Activated naive CD8-positive, alpha-beta T cell treated with anti-CD3 and anti-CD28 coated beads, Interleukin-2, amount 50 U/mL, for 24 hours (primary cell): ENCODE results near the gene PKD1.
"Not testable (repeated sequence)": the region's sequence is repeated elsewhere in the genome, so short reads cannot be mapped to it uniquely, and the experiment has no call there.

ENCODE experiments used
- ATAC-seq: fragments of 150-1000 bp; cut with Tn5 transposase; one replicate; pipeline ENCODE4 v1.10.0; 2021
- DNase-seq: peaks from one replicate; pipeline ENCODE4 v3.0.0; 2021
- H3K27ac Mint-ChIP-seq: one replicate; pipeline ENCODE4 v1.8.0; 2021; ENCODE audit warnings: mild to moderate bottlenecking, mixed read lengths
- H3K27me3 Mint-ChIP-seq: one replicate; pipeline ENCODE4 v1.8.0; 2021; ENCODE audit warnings: mixed read lengths
- H3K36me3 Mint-ChIP-seq: one replicate; pipeline ENCODE4 v1.8.0; 2021; ENCODE audit warnings: low read depth, mixed read lengths
- H3K4me1 Mint-ChIP-seq: one replicate; pipeline ENCODE4 v1.8.0; 2021; ENCODE audit warnings: mixed read lengths
- H3K4me3 Mint-ChIP-seq: one replicate; pipeline ENCODE4 v1.8.0; 2021; ENCODE audit warnings: mild to moderate bottlenecking, moderate library complexity, mixed read lengths
- H3K9me3 Mint-ChIP-seq: one replicate; pipeline ENCODE4 v1.8.0; 2021; ENCODE audit warnings: mixed read lengths

PKD1 gene

GRCh38 chr16:2126928-2127556, 8.7 kb downstream of the PKD1 start:
- DNase-seq, H3K27me3 Mint-ChIP-seq, H3K36me3 Mint-ChIP-seq, H3K9me3 Mint-ChIP-seq, H3K4me3 Mint-ChIP-seq, H3K27ac Mint-ChIP-seq: not testable (repeated sequence)
- H3K4me1 Mint-ChIP-seq = peaks cover 18% of the 10 kb centered on the region
- ATAC-seq = peak; percentile 3

GRCh38 chr16:2126161-2126743, 9.4 kb downstream of the PKD1 start:
- not testable (repeated sequence) for H3K4me3 Mint-ChIP-seq, H3K9me3 Mint-ChIP-seq, H3K27me3 Mint-ChIP-seq, DNase-seq, H3K36me3 Mint-ChIP-seq, ATAC-seq, H3K27ac Mint-ChIP-seq
- H3K4me1 Mint-ChIP-seq = peaks cover 18% of the 10 kb centered on the region

- not testable (repeated sequence) for H3K9me3 Mint-ChIP-seq, H3K27me3 Mint-ChIP-seq, H3K4me3 Mint-ChIP-seq, H3K36me3 Mint-ChIP-seq, ATAC-seq, DNase-seq, H3K27ac Mint-ChIP-seq
- peaks cover 18% of the 10 kb centered on the region for H3K4me1 Mint-ChIP-seq
Observed at GRCh38 chr16:2125609-2126008, 10.1 kb downstream of the PKD1 start.

GRCh38 chr16:2124694-2125444, 10.8 kb downstream of the PKD1 start:
- peaks cover 18% of the 10 kb centered on the region for H3K4me1 Mint-ChIP-seq
- not testable (repeated sequence) for H3K9me3 Mint-ChIP-seq, H3K27ac Mint-ChIP-seq, DNase-seq, H3K4me3 Mint-ChIP-seq, H3K27me3 Mint-ChIP-seq, ATAC-seq, H3K36me3 Mint-ChIP-seq

GRCh38 chr16:2124377-2124693, 11.4 kb downstream of the PKD1 start:
- H3K4me1 Mint-ChIP-seq = peaks cover 16% of the 10 kb centered on the region
- not testable (repeated sequence) for DNase-seq, ATAC-seq, H3K36me3 Mint-ChIP-seq, H3K4me3 Mint-ChIP-seq, H3K27me3 Mint-ChIP-seq, H3K9me3 Mint-ChIP-seq, H3K27ac Mint-ChIP-seq

- not testable (repeated sequence) for H3K27me3 Mint-ChIP-seq, H3K27ac Mint-ChIP-seq, H3K9me3 Mint-ChIP-seq, DNase-seq, ATAC-seq, H3K36me3 Mint-ChIP-seq, H3K4me3 Mint-ChIP-seq
- H3K4me1 Mint-ChIP-seq = peaks cover 13% of the 10 kb centered on the region
Observed at GRCh38 chr16:2123706-2124376, 11.9 kb downstream of the PKD1 start.

- H3K27ac Mint-ChIP-seq, H3K36me3 Mint-ChIP-seq, H3K4me3 Mint-ChIP-seq, ATAC-seq, H3K27me3 Mint-ChIP-seq, DNase-seq, H3K9me3 Mint-ChIP-seq, H3K4me1 Mint-ChIP-seq: not testable (repeated sequence)
Observed at GRCh38 chr16:2122934-2123683, 12.6 kb downstream of the PKD1 start.

- H3K27ac Mint-ChIP-seq = no peak overlapping the region
- ATAC-seq (no peak), DNase-seq (no peak)
- H3K27me3 Mint-ChIP-seq = no peaks in the 10 kb centered on the region
- H3K4me1 Mint-ChIP-seq = peaks cover 7% of the 10 kb centered on the region
- no peaks in the 10 kb centered on the region for H3K9me3 Mint-ChIP-seq
- no peaks in the 10 kb centered on the region for H3K36me3 Mint-ChIP-seq
- no peak overlapping the region for H3K4me3 Mint-ChIP-seq
Observed at GRCh38 chr16:2122429-2122828, 13.3 kb downstream of the PKD1 start.

GRCh38 chr16:2121853-2122252, 13.8 kb downstream of the PKD1 start:
- no peak overlapping the region for H3K27ac Mint-ChIP-seq
- no peak for ATAC-seq

GRCh38 chr16:2121325-2121724, 14.4 kb downstream of the PKD1 start:
- not testable (repeated sequence) for DNase-seq, H3K9me3 Mint-ChIP-seq, H3K4me3 Mint-ChIP-seq, H3K27ac Mint-ChIP-seq, H3K27me3 Mint-ChIP-seq, H3K36me3 Mint-ChIP-seq, H3K4me1 Mint-ChIP-seq
- peak; percentile 41 for ATAC-seq

More at GRCh38 chr16:2121853-2122252, 13.8 kb downstream of the PKD1 start:
- Mint-ChIP-seq H3K9me3 (no peaks in the 10 kb centered on the region), H3K4me3 (no peak overlapping the region), H3K4me1 (peaks cover 4% of the 10 kb centered on the region), H3K27me3 (no peaks in the 10 kb centered on the region), H3K36me3 (no peaks in the 10 kb centered on the region)
- DNase-seq = no peak

GRCh38 chr16:2117960-2118722, 17.6 kb downstream of the PKD1 start:
- not testable (repeated sequence) for ATAC-seq, DNase-seq, H3K4me3 Mint-ChIP-seq, H3K4me1 Mint-ChIP-seq, H3K9me3 Mint-ChIP-seq, H3K27me3 Mint-ChIP-seq, H3K36me3 Mint-ChIP-seq, H3K27ac Mint-ChIP-seq

GRCh38 chr16:2117341-2117740, 18.4 kb downstream of the PKD1 start:
- not testable (repeated sequence) for H3K27ac Mint-ChIP-seq, DNase-seq, ATAC-seq, H3K9me3 Mint-ChIP-seq, H3K4me1 Mint-ChIP-seq, H3K27me3 Mint-ChIP-seq, H3K36me3 Mint-ChIP-seq, H3K4me3 Mint-ChIP-seq

GRCh38 chr16:2116428-2116827, 19.3 kb downstream of the PKD1 start:
- H3K36me3 Mint-ChIP-seq, H3K9me3 Mint-ChIP-seq: not testable (repeated sequence)

GRCh38 chr16:2115591-2115973, 20.1 kb downstream of the PKD1 start:
- ATAC-seq = no peak
- no peak overlapping the region for H3K4me3 Mint-ChIP-seq
- DNase-seq = no peak
- no peaks in the 10 kb centered on the region for H3K36me3 Mint-ChIP-seq
- no peaks in the 10 kb centered on the region for H3K27me3 Mint-ChIP-seq
- H3K27ac Mint-ChIP-seq = no peak overlapping the region
- no peaks in the 10 kb centered on the region for H3K4me1 Mint-ChIP-seq
- H3K9me3 Mint-ChIP-seq = no peaks in the 10 kb centered on the region

More at GRCh38 chr16:2116428-2116827, 19.3 kb downstream of the PKD1 start:
- not testable (repeated sequence) for H3K27me3 Mint-ChIP-seq, H3K4me3 Mint-ChIP-seq, H3K4me1 Mint-ChIP-seq, DNase-seq, ATAC-seq, H3K27ac Mint-ChIP-seq
